HG02973 (cell line): Measurements from ENCODE around the gene CBLB.

Experiments used
- ATAC-seq: cut with Tn5 transposase; IDR thresholded peaks from one replicate; pipeline ENCODE4 v1.9.1; 2021; ENCODE audit warnings: moderate library complexity; ENCODE audit not compliant: unreplicated experiment

CBLB gene

GRCh38 chr3:105719791-105720190 lies 149.0 kb downstream of the CBLB start:
- no peak for ATAC-seq

GRCh38 chr3:105715372-105715771 lies 153.4 kb downstream of the CBLB start:
- ATAC-seq: no peak

GRCh38 chr3:105714453-105714852 lies 154.4 kb downstream of the CBLB start:
- no peak for ATAC-seq

GRCh38 chr3:105708980-105709379 lies 159.8 kb downstream of the CBLB start:
- ATAC-seq: no peak

- no peak for ATAC-seq
These were observed 161.8 kb downstream of the CBLB start for GRCh38 chr3:105707009-105707408.

GRCh38 chr3:105704726-105705410 lies 163.9 kb downstream of the CBLB start:
- no peak for ATAC-seq

GRCh38 chr3:105700575-105700974 lies 168.2 kb downstream of the CBLB start:
- ATAC-seq: no peak

- no peak for ATAC-seq
These were observed 177.2 kb downstream of the CBLB start for GRCh38 chr3:105691633-105692032.

GRCh38 chr3:105691053-105691452 lies 177.8 kb downstream of the CBLB start:
- no peak for ATAC-seq

- no peak for ATAC-seq
These were observed 180.0 kb downstream of the CBLB start for GRCh38 chr3:105688821-105689220.

- ATAC-seq: no peak
These were observed 182.4 kb downstream of the CBLB start for GRCh38 chr3:105686278-105686897.

- ATAC-seq: no peak
These were observed 188.9 kb downstream of the CBLB start for GRCh38 chr3:105679951-105680350.

GRCh38 chr3:105678017-105678416 lies 190.8 kb downstream of the CBLB start:
- no peak for ATAC-seq

- no peak for ATAC-seq
These were observed 192.1 kb downstream of the CBLB start for GRCh38 chr3:105676621-105677300.

- no peak for ATAC-seq
These were observed 194.3 kb downstream of the CBLB start for GRCh38 chr3:105674437-105675065.

GRCh38 chr3:105672996-105673395 lies 195.8 kb downstream of the CBLB start:
- no peak for ATAC-seq

- no peak for ATAC-seq
These were observed 206.5 kb downstream of the CBLB start for GRCh38 chr3:105662306-105662705.

- ATAC-seq: no peak
These were observed 207.4 kb downstream of the CBLB start for GRCh38 chr3:105661461-105661860.

- no peak for ATAC-seq
These were observed 211.9 kb downstream of the CBLB start for GRCh38 chr3:105656651-105657504.

GRCh38 chr3:105653868-105654267 lies 214.9 kb downstream of the CBLB start:
- ATAC-seq: no peak

- ATAC-seq: no peak
These were observed 215.6 kb downstream of the CBLB start for GRCh38 chr3:105653166-105653565.
